HG02885 (cell line): ENCODE measurements around the gene ARHGAP9.
"Not testable (repeated sequence)": the region's sequence is repeated elsewhere in the genome, so short reads cannot be mapped to it uniquely, and the experiment has no call there.

Experiments
- ATAC-seq: cut with Tn5 transposase; IDR thresholded peaks from one replicate; pipeline ENCODE4 v1.9.1; 2021; ENCODE audit warnings: mild to moderate bottlenecking; ENCODE audit not compliant: unreplicated experiment, poor library complexity

The ARHGAP9 gene

GRCh38 chr12:57497223-57498131, 17.8 kb upstream of the ARHGAP9 start:
- ATAC-seq: no peak

GRCh38 chr12:57496822-57497221, 17.2 kb upstream of the ARHGAP9 start:
- no peak for ATAC-seq

- ATAC-seq: not testable (repeated sequence)
These were observed 15.5 kb upstream of the ARHGAP9 start for GRCh38 chr12:57495051-57495701.

GRCh38 chr12:57491393-57492280, 12.0 kb upstream of the ARHGAP9 start:
- ATAC-seq: no peak

GRCh38 chr12:57490126-57490525, 10.5 kb upstream of the ARHGAP9 start:
- ATAC-seq: no peak

GRCh38 chr12:57489157-57489641, 9.5 kb upstream of the ARHGAP9 start:
- no peak for ATAC-seq

- no peak for ATAC-seq
These were observed 8.9 kb upstream of the ARHGAP9 start for GRCh38 chr12:57488402-57489156.

- ATAC-seq: peak; percentile 99
These were observed 8.1 kb upstream of the ARHGAP9 start, which contains the start of gene MARS1 for GRCh38 chr12:57487597-57488401. Gene MARS1, plus strand, starts transcription at chr12:57488068. Its CDS starts 23 bp downstream, at chr12:57488091.

- ATAC-seq: no peak
These were observed 7.5 kb upstream of the ARHGAP9 start for GRCh38 chr12:57487055-57487596.

- ATAC-seq: no peak
These were observed 6.0 kb upstream of the ARHGAP9 start for GRCh38 chr12:57485695-57486094.

GRCh38 chr12:57483466-57483865, 3.8 kb upstream of the ARHGAP9 start:
- no peak for ATAC-seq

- no peak for ATAC-seq
These were observed 2.0 kb upstream of the ARHGAP9 start for GRCh38 chr12:57481671-57482070.

- ATAC-seq: peak; percentile 16
These were observed 657 bp downstream of the ARHGAP9 start for GRCh38 chr12:57479043-57479375.

- ATAC-seq: peak; percentile 37
These were observed 1.7 kb downstream of the ARHGAP9 start for GRCh38 chr12:57477710-57478681.

- no peak for ATAC-seq
These were observed 2.5 kb downstream of the ARHGAP9 start for GRCh38 chr12:57476993-57477709.

GRCh38 chr12:57476162-57476992, 3.3 kb downstream of the ARHGAP9 start:
- ATAC-seq: no peak
